ENCODE results near the gene ASB13.

ASB13 gene

DNA sequence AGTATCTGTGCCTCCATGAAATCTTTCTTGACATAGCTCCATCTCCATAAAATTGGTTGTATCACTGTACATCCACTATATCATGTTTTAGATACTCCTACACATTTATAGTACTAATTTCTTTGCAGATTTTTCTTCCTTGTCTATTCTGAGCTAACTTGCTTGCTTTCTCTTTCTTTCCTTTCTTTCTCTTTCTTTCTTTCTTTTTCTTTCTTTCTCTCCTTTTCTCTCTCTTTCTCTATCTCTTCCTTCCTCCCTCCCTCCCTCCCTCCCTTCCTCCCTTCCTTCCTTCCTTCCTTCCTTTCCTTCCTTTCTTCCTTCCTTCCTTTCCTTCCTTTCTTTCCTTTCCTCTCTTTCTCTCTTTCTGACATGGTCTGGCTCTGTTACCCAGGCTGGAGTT lies 42.0 kb upstream of the ASB13 start (continued):
- TF ChIP-seq ZNF548 (tag by site-specific recombination; IDR thresholded peaks at IDR 0.05): no peak
- no peak for TF ChIP-seq ZFP3 (tag by site-specific recombination; IDR thresholded peaks at IDR 0.05; ENCODE audit: low read depth)
- peak; percentile 77 for TF ChIP-seq ZNF366 (tag by site-specific recombination; conservative IDR thresholded peaks at IDR 0.05)
- TF ChIP-seq GFI1B (tag by site-specific recombination; IDR thresholded peaks at IDR 0.05): no peak
- TF ChIP-seq MZF1 (tag by site-specific recombination; IDR thresholded peaks at IDR 0.05; ENCODE audit: borderline replicate concordance): no peak
- no peak for TF ChIP-seq ZNF394 (tag by site-specific recombination; IDR thresholded peaks at IDR 0.05; ENCODE audit: borderline replicate concordance)
- TF ChIP-seq ZNF510 (tag by site-specific recombination; IDR thresholded peaks at IDR 0.05; ENCODE audit: insufficient replicate concordance): no peak
- TF ChIP-seq, protein P1, sequence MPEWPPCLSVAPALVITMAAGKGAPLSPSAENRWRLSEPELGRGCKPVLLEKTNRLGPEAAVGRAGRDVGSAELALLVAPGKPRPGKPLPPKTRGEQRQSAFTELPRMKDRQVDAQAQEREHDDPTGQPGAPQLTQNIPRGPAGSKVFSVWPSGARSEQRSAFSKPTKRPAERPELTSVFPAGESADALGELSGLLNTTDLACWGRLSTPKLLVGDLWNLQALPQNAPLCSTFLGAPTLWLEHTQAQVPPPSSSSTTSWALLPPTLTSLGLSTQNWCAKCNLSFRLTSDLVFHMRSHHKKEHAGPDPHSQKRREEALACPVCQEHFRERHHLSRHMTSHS (tag by site-specific recombination; IDR thresholded peaks at IDR 0.05): no peak
- peak; percentile 89 for TF ChIP-seq PRDM1 (tag by site-specific recombination; IDR thresholded peaks at IDR 0.05)

DNA sequence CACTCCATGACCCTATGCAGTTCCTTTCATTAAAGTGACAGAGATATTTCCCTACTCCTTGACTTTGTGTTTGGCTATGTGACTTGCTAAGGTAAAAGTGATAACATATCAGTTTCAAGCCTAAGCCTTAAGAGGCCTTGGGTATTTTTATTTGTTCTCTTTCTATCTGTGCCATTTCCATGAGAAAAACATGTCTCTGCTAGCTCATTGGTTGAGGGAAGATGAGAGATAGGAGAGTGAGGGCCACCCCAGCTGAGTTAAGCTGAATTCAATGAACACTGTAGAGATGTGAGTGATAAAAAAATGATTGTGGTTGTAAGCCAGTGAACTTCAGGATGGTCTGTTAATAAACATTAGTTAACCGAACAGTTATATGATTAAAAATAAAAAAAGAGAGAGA lies 31.7 kb upstream of the ASB13 start:
- Histone ChIP-seq H3K27ac (ENCODE audit: extremely low read depth, low read depth, low read length) (no peak overlapping the region), H3K36me3 (ENCODE audit: control insufficient read depth in 2 of 2, insufficient read depth in 1 of 2, low read length in 2 of 2) (no peaks in the 10 kb centered on the region), H3K4me3 (ENCODE audit: low read depth, low read length) (no peak overlapping the region), H3K4me1 (ENCODE audit: control insufficient read depth, insufficient read depth, low read length) (peaks cover 36% of the 10 kb centered on the region), H3K9me3 (ENCODE audit: control insufficient read depth, insufficient read depth, low read depth, low read length) (no peaks in the 10 kb centered on the region)
- TF ChIP-seq SALL2 (tag by site-specific recombination; IDR thresholded peaks at IDR 0.05; ENCODE audit: borderline replicate concordance): no peak
- no peak for TF ChIP-seq ZFHX2 (tag by site-specific recombination; conservative IDR thresholded peaks at IDR 0.05)
- TF ChIP-seq ZNF239 (tag by site-specific recombination; IDR thresholded peaks at IDR 0.05): no peak
- TF ChIP-seq ZSCAN23 (tag by site-specific recombination; IDR thresholded peaks at IDR 0.05): no peak
- ChIA-PET POLR2A (no interaction called here), CTCF (no interaction called here)

DNA sequence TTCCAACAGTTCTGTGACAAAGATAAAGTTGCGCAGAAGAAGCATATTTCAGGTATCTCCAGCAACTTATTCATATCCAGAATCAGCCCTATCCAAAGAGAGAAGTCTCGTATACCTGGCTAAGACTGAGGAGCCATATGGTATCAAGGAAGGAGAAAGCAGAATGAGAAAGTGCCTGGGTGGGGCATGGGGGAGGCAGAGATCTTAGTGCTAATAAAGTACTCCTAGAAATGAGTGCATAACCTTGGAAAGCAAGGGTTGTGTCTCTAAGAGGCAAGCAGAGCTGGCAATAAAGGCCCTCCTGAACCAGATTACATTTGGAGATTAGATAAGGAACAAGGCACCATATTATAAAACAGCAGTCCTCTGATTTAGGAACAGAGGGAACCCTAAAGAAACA lies 30.9 kb upstream of the ASB13 start:
- CTCF ChIA-PET: no interaction called here

DNA sequence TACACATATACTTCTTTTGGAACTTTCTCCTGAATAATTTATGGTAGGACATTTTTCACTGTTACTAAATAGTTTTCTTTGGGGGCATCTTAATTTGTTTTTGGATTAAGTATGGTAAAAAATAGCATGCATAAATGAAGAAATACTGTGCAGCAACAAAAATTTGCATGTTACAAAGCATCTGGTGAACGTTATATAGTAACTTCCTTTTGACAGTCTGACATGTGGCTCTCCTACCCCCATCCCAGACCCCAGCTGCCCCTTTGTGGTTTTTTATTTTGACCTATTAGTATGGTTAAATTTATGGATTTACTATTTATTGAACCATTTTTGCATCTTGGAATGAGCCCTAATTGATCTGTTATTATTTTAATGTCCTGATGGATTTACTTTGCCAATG lies 28.2 kb upstream of the ASB13 start:
- H3K4me1 ChIP-seq (ENCODE audit: control insufficient read depth, insufficient read depth, low read length): peaks cover 47% of the 10 kb centered on the region
- TF ChIP-seq ZNF426 (tag by site-specific recombination; IDR thresholded peaks at IDR 0.05) (no peak), KLF9 (tag by site-specific recombination; IDR thresholded peaks at IDR 0.05; ENCODE audit: low read depth) (no peak), ZNF747 (tag by site-specific recombination; IDR thresholded peaks at IDR 0.05) (no peak), IKZF3 (tag by site-specific recombination; IDR thresholded peaks at IDR 0.05) (no peak), OVOL3 (tag by site-specific recombination; IDR thresholded peaks at IDR 0.05) (no peak)
- TF ChIP-seq, protein P2, sequence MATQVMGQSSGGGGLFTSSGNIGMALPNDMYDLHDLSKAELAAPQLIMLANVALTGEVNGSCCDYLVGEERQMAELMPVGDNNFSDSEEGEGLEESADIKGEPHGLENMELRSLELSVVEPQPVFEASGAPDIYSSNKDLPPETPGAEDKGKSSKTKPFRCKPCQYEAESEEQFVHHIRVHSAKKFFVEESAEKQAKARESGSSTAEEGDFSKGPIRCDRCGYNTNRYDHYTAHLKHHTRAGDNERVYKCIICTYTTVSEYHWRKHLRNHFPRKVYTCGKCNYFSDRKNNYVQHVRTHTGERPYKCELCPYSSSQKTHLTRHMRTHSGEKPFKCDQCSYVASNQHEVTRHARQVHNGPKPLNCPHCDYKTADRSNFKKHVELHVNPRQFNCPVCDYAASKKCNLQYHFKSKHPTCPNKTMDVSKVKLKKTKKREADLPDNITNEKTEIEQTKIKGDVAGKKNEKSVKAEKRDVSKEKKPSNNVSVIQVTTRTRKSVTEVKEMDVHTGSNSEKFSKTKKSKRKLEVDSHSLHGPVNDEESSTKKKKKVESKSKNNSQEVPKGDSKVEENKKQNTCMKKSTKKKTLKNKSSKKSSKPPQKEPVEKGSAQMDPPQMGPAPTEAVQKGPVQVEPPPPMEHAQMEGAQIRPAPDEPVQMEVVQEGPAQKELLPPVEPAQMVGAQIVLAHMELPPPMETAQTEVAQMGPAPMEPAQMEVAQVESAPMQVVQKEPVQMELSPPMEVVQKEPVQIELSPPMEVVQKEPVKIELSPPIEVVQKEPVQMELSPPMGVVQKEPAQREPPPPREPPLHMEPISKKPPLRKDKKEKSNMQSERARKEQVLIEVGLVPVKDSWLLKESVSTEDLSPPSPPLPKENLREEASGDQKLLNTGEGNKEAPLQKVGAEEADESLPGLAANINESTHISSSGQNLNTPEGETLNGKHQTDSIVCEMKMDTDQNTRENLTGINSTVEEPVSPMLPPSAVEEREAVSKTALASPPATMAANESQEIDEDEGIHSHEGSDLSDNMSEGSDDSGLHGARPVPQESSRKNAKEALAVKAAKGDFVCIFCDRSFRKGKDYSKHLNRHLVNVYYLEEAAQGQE (tag by site-specific recombination; IDR thresholded peaks at IDR 0.05): no peak
- TF ChIP-seq, protein P3, sequence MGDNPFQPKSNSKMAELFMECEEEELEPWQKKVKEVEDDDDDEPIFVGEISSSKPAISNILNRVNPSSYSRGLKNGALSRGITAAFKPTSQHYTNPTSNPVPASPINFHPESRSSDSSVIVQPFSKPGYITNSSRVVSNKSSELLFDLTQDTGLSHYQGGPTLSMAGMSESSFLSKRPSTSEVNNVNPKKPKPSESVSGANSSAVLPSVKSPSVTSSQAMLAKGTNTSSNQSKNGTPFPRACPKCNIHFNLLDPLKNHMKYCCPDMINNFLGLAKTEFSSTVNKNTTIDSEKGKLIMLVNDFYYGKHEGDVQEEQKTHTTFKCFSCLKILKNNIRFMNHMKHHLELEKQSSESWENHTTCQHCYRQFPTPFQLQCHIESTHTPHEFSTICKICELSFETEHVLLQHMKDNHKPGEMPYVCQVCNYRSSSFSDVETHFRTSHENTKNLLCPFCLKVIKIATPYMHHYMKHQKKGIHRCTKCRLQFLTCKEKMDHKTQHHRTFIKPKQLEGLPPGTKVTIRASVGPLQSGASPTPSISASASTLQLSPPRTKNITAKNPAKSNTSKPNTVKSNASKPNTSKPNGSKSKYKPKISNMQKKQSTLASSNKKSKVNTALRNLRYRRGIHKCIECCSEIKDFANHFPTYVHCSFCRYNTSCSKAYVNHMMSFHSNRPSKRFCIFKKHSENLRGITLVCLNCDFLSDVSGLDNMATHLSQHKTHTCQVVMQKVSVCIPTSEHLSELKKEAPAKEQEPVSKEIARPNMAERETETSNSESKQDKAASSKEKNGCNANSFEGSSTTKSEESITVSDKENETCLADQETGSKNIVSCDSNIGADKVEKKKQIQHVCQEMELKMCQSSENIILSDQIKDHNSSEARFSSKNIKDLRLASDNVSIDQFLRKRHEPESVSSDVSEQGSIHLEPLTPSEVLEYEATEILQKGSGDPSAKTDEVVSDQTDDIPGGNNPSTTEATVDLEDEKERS (tag by site-specific recombination; IDR thresholded peaks at IDR 0.05): no peak
- TF ChIP-seq, protein P4, sequence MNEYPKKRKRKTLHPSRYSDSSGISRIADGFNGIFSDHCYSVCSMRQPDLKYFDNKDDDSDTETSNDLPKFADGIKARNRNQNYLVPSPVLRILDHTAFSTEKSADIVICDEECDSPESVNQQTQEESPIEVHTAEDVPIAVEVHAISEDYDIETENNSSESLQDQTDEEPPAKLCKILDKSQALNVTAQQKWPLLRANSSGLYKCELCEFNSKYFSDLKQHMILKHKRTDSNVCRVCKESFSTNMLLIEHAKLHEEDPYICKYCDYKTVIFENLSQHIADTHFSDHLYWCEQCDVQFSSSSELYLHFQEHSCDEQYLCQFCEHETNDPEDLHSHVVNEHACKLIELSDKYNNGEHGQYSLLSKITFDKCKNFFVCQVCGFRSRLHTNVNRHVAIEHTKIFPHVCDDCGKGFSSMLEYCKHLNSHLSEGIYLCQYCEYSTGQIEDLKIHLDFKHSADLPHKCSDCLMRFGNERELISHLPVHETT (tag by site-specific recombination; IDR thresholded peaks at IDR 0.05): no peak

More for the DNA sequence above, 30.9 kb upstream of the ASB13 start:
- H3K27ac ChIP-seq (ENCODE audit: extremely low read depth, low read depth, low read length): peak overlapping the region; percentile 12; the same call in 1 of the 2 replicates
- H3K4me3 ChIP-seq (ENCODE audit: low read depth, low read length): no peak overlapping the region
- POLR2A ChIA-PET: no interaction called here
- H3K4me1 ChIP-seq (ENCODE audit: control insufficient read depth, insufficient read depth, low read length): peaks cover 36% of the 10 kb centered on the region
- TF ChIP-seq FEZF1 (tag by site-specific recombination; IDR thresholded peaks at IDR 0.05) (0 out of 2 replicates have a peak, but pooled peaks have one; percentile 25), ZNF600 (tag by site-specific recombination; IDR thresholded peaks at IDR 0.05) (0 out of 2 replicates have a peak, but pooled peaks have one; percentile 49), ZNF112 (tag by site-specific recombination; IDR thresholded peaks at IDR 0.05) (no peak)
- no peaks in the 10 kb centered on the region for H3K9me3 ChIP-seq (ENCODE audit: control insufficient read depth, insufficient read depth, low read depth, low read length)
- no peaks in the 10 kb centered on the region for H3K36me3 ChIP-seq (ENCODE audit: control insufficient read depth in 2 of 2, insufficient read depth in 1 of 2, low read length in 2 of 2)

More for the DNA sequence above, 28.2 kb upstream of the ASB13 start:
- Histone ChIP-seq H3K4me3 (ENCODE audit: low read depth, low read length) (no peak overlapping the region), H3K27ac (ENCODE audit: extremely low read depth, low read depth, low read length) (no peak overlapping the region), H3K36me3 (ENCODE audit: control insufficient read depth in 2 of 2, insufficient read depth in 1 of 2, low read length in 2 of 2) (no peaks in the 10 kb centered on the region), H3K9me3 (ENCODE audit: control insufficient read depth, insufficient read depth, low read depth, low read length) (no peaks in the 10 kb centered on the region)
- ChIA-PET CTCF (no interaction called here), POLR2A (interaction anchor here (1.0 kb wide), 1 partner anchor 119 kb away, joined by 3 read pairs; the partner anchor contains the start of gene GDI2)

All from HEK293 (cell line).